H9 (cell line): Measurements from ENCODE around the gene ZHX3. TPM values are rescaled to one million over a fixed set of nuclear protein-coding genes. Genes with fewer than 3 reads are reported as not detected.
A peak's percentile ranks its signal among the peaks of the same experiment; 100 is the strongest.

Source experiments
- DNase-seq: peaks from one replicate; pipeline ENCODE4 v3.0.0-alpha.2; 2017
- H2AFZ ChIP-seq: one replicate; pipeline ENCODE4 v1.6.1; 2013; ENCODE audit warnings: mild to moderate bottlenecking, low read length, control low read depth, moderate library complexity
- H2AK5ac ChIP-seq: 2 replicates; pipeline ENCODE4 v1.6.1; 2013; ENCODE audit warnings: low read length, control low read depth, mixed read lengths; ENCODE audit not compliant: insufficient read length
- H2BK120ac ChIP-seq: one replicate; pipeline ENCODE4 v1.6.1; 2013; ENCODE audit warnings: low read depth, mild to moderate bottlenecking, low read length, control low read depth, inconsistent platforms; ENCODE audit not compliant: poor library complexity, severe bottlenecking
- H2BK12ac ChIP-seq: 2 replicates; pipeline ENCODE4 v1.6.1; 2013; ENCODE audit warnings: low read length, control low read depth, mixed read lengths, low read depth; ENCODE audit not compliant: insufficient read length
- H2BK15ac ChIP-seq: 2 replicates; pipeline ENCODE4 v1.6.1; 2013; ENCODE audit warnings: low read depth, low read length, control low read depth
- H2BK20ac ChIP-seq: one replicate; pipeline ENCODE4 v1.6.1; 2013; ENCODE audit warnings: low read depth, mild to moderate bottlenecking, low read length, control low read depth, inconsistent platforms; ENCODE audit not compliant: poor library complexity, severe bottlenecking
- H2BK5ac ChIP-seq: 2 replicates; pipeline ENCODE4 v1.6.1; 2013; ENCODE audit warnings: low read length, control low read depth, mixed read lengths; ENCODE audit not compliant: insufficient read length
- H3K14ac ChIP-seq: 2 replicates; pipeline ENCODE4 v1.6.1; 2013; ENCODE audit warnings: low read length, control low read depth; ENCODE audit not compliant: insufficient read depth
- H3K18ac ChIP-seq: 2 replicates; pipeline ENCODE4 v1.6.1; 2013; ENCODE audit warnings: low read depth, mild to moderate bottlenecking, mixed read lengths, low read length, control low read depth; ENCODE audit not compliant: insufficient read length
- H3K23ac ChIP-seq: 2 replicates; pipeline ENCODE4 v1.6.1; 2013; ENCODE audit warnings: low read length, control low read depth, mixed read lengths, low read depth; ENCODE audit not compliant: insufficient read length
- H3K23me2 ChIP-seq: 2 replicates; pipeline ENCODE4 v1.6.1; 2013; ENCODE audit warnings: low read depth, mild to moderate bottlenecking, mixed read lengths, low read length, control low read depth; ENCODE audit not compliant: insufficient read length, poor library complexity, severe bottlenecking
- H3K27ac ChIP-seq: 2 replicates; pipeline ENCODE4 v1.5.1; 2013; ENCODE audit warnings: low read length, control low read depth, mixed read lengths, low read depth; ENCODE audit not compliant: insufficient read length
- H3K27me3 ChIP-seq: 2 replicates; pipeline ENCODE4 v1.6.1; 2013; ENCODE audit warnings: low read length, control low read depth, inconsistent platforms; ENCODE audit not compliant: insufficient read depth
- H3K4ac ChIP-seq: 2 replicates; pipeline ENCODE4 v1.6.1; 2013; ENCODE audit warnings: low read depth, mild to moderate bottlenecking, control low read depth, inconsistent platforms, low read length, moderate library complexity
- H3K4me1 ChIP-seq: 2 replicates; pipeline ENCODE4 v1.6.1; 2013; ENCODE audit warnings: low read length, control low read depth, inconsistent platforms; ENCODE audit not compliant: insufficient read depth
- H3K4me2 ChIP-seq: 2 replicates; pipeline ENCODE4 v1.6.1; 2013; ENCODE audit warnings: low read length, control low read depth, mixed read lengths; ENCODE audit not compliant: insufficient read length, insufficient read depth
- H3K56ac ChIP-seq: 2 replicates; pipeline ENCODE4 v1.6.1; 2013; ENCODE audit warnings: low read depth, mild to moderate bottlenecking, mixed read lengths, low read length, control low read depth; ENCODE audit not compliant: insufficient read length
- H3K79me1 ChIP-seq: 2 replicates; pipeline ENCODE4 v1.6.1; 2013; ENCODE audit warnings: low read depth, mild to moderate bottlenecking, moderate library complexity, low read length, control low read depth, inconsistent platforms; ENCODE audit not compliant: insufficient read depth, poor library complexity, severe bottlenecking
- H3K79me2 ChIP-seq: 2 replicates; pipeline ENCODE4 v1.6.1; 2013; ENCODE audit warnings: low read length, control low read depth, inconsistent platforms; ENCODE audit not compliant: insufficient read depth
- H3K9ac ChIP-seq: 2 replicates; pipeline ENCODE4 v1.6.1; 2013; ENCODE audit warnings: low read length, control low read depth, mixed read lengths; ENCODE audit not compliant: insufficient read length; ENCODE audit errors: extremely low read depth
- H3K9me3 ChIP-seq: one replicate; pipeline ENCODE4 v1.6.1; 2013; ENCODE audit warnings: low read depth, low read length, inconsistent platforms; ENCODE audit not compliant: control insufficient read depth
- H3T11ph ChIP-seq: one replicate; pipeline ENCODE4 v1.6.1; 2013; ENCODE audit warnings: mild to moderate bottlenecking, low read length, control low read depth, inconsistent platforms
- H4K20me1 ChIP-seq: one replicate; pipeline ENCODE4 v1.6.1; 2013; ENCODE audit not compliant: control insufficient read depth, insufficient read length, insufficient read depth
- H4K5ac ChIP-seq: 2 replicates; pipeline ENCODE4 v1.6.1; 2013; ENCODE audit warnings: low read depth, mild to moderate bottlenecking, mixed read lengths, low read length, control low read depth; ENCODE audit not compliant: insufficient read length
- H4K8ac ChIP-seq: replicated peaks from 2 replicates; pipeline ENCODE4 v1.6.1; 2013; ENCODE audit warnings: low read length, control low read depth, mixed read lengths, low read depth; ENCODE audit not compliant: insufficient read length
- H4K91ac ChIP-seq: 2 replicates; pipeline ENCODE4 v1.6.1; 2013; ENCODE audit warnings: low read depth, mild to moderate bottlenecking, moderate library complexity, mixed read lengths, low read length, control low read depth; ENCODE audit not compliant: insufficient read length
- H3K27ac Mint-ChIP-seq, 3 experiments: 2 replicates in 2 of 3; 3 replicates in 1 of 3; pipeline ENCODE4 v1.8.0; 2020 to 2021; ENCODE audit warnings: mixed read lengths in 3 of 3, mild to moderate bottlenecking in 1 of 3, moderate library complexity in 1 of 3
- H3K27me3 Mint-ChIP-seq: 2 replicates; pipeline ENCODE4 v1.8.0; 2021; ENCODE audit warnings: low read depth, mild to moderate bottlenecking, moderate library complexity, mixed read lengths
- H3K36me3 Mint-ChIP-seq, 3 experiments: 2 replicates in 2 of 3; 3 replicates in 1 of 3; pipeline ENCODE4 v1.8.0; 2020 to 2021; ENCODE audit warnings: low read depth in 3 of 3, mixed read lengths in 3 of 3; ENCODE audit not compliant: insufficient read depth in 1 of 3
- H3K4me1 Mint-ChIP-seq, 2 experiments: 2 replicates each; pipeline ENCODE4 v1.8.0; 2020; ENCODE audit warnings: mixed read lengths in 2 of 2
- H3K4me3 Mint-ChIP-seq, 2 experiments: 2 replicates in 1 of 2; 3 replicates in 1 of 2; pipeline ENCODE4 v1.8.0; 2020 to 2021; ENCODE audit warnings: mild to moderate bottlenecking in 2 of 2, mixed read lengths in 2 of 2, moderate library complexity in 1 of 2
- H3K9me3 Mint-ChIP-seq, 2 experiments: 2 replicates in 1 of 2; 3 replicates in 1 of 2; pipeline ENCODE4 v1.8.0; 2020; ENCODE audit warnings: mild to moderate bottlenecking in 2 of 2, mixed read lengths in 2 of 2, moderate library complexity in 1 of 2
- CTCF ChIP-seq: fragments of 200-600 bp; sonication (generic); conservative IDR thresholded peaks from 3 replicates; pipeline ENCODE4 v1.8.0; 2021; ENCODE audit warnings: antibody characterized with exemption, mild to moderate bottlenecking
- WGBS: extraction: QIAGEN DNeasy Blood & Tissue Kit; methylation state at CpG from one replicate; pipeline ENCODE4 v1.1.7; 2013; ENCODE audit warnings: missing lambda C conversion rate, low lambda C conversion rate, mixed read lengths; ENCODE audit not compliant: insufficient read length; ENCODE audit errors: extremely low coverage; 5-methylcytosine and 5-hydroxymethylcytosine counted together
- total RNA-seq: library from RNA; stranded (reverse); gene quantifications from 2 replicates; pipeline ENCODE4 v1.2.1, GENCODE V29; 2021

The ZHX3 gene
- total RNA-seq, 1 experiment from 2014 or later: 4.4 TPM

GRCh38 chr20:41361757-41362747, 44.5 kb upstream of the ZHX3 start:
- H4K20me1 ChIP-seq: no peaks in the 10 kb centered on the region
- no peak overlapping the region for H3T11ph ChIP-seq
- H4K8ac ChIP-seq: no peak overlapping the region
- H2BK20ac ChIP-seq: no peak overlapping the region
- DNase-seq: peak; percentile 23
- peaks cover 7% of the 10 kb centered on the region for H3K27me3 ChIP-seq
- H2BK15ac ChIP-seq: no peak overlapping the region
- Mint-ChIP-seq H3K36me3 (peaks cover 0 to 3% (median 0%) of the 10 kb centered on the region in 3 experiments; a peak in 2 of 7 replicates), H3K4me3 (no peak overlapping the region), H3K4me1 (peaks cover 4 to 9% of the 10 kb centered on the region in 2 experiments), H3K27me3 (peaks cover 20% of the 10 kb centered on the region), H3K9me3 (no peaks in the 10 kb centered on the region), H3K27ac (no peak overlapping the region; a peak in 1 of 7 replicates)
- H3K9ac ChIP-seq: no peak overlapping the region
- no peak overlapping the region for H3K4ac ChIP-seq
- no peak overlapping the region for H2AFZ ChIP-seq
- no peak overlapping the region for H3K18ac ChIP-seq
- no peak overlapping the region for H3K14ac ChIP-seq
- H3K27ac ChIP-seq: no peak overlapping the region
- no peaks in the 10 kb centered on the region for H3K9me3 ChIP-seq
- no peak overlapping the region for H4K5ac ChIP-seq
- H2BK5ac ChIP-seq: no peak overlapping the region
- TF ChIP-seq CTCF: no peak
- no peaks in the 10 kb centered on the region for H3K79me1 ChIP-seq
- no CpG with 5 or more reads among the region's 45 CpGs for WGBS
- no peak overlapping the region for H4K91ac ChIP-seq
- H3K23me2 ChIP-seq: peaks cover 3% of the 10 kb centered on the region
- H3K4me2 ChIP-seq: no peak overlapping the region
- H2BK120ac ChIP-seq: no peak overlapping the region
- H3K56ac ChIP-seq: no peak overlapping the region
- no peaks in the 10 kb centered on the region for H3K4me1 ChIP-seq
- H3K23ac ChIP-seq: no peak overlapping the region
- no peak overlapping the region for H2BK12ac ChIP-seq
- no peak overlapping the region for H2AK5ac ChIP-seq
- H3K79me2 ChIP-seq: no peaks in the 10 kb centered on the region
